ENCODE data around the gene SLC35G6.
A peak's percentile ranks its signal among the peaks of the same experiment; 100 is the strongest.
"Not testable (repeated sequence)": the region's sequence is repeated elsewhere in the genome, so short reads cannot be mapped to it uniquely, and the experiment has no call there.

The SLC35G6 gene

GRCh38 chr17:7481275-7481674 lies at the start of gene SLC35G6:
SLC35G6 (plus strand) TSS chr17:7481446; CDS start chr17:7481517, 71 bp downstream.
- H3K9ac ChIP-seq (ENCODE audit: low read length) = peak within 1 kb of the TSS; percentile 87
- H3K4me1 ChIP-seq (ENCODE audit: control insufficient read depth, insufficient read depth, low read length) = peaks cover 44% of the 10 kb centered on the region
- H3K9me3 ChIP-seq (ENCODE audit: control insufficient read depth, low read length); H3K36me3 ChIP-seq (ENCODE audit: control insufficient read depth, insufficient read depth, low read length); H3K27me3 ChIP-seq (ENCODE audit: control insufficient read depth, insufficient read depth, low read length): not testable (repeated sequence)
- peak within 1 kb of the TSS; percentile 92 for H3K4me3 ChIP-seq (ENCODE audit: low read length)

- H3K9ac ChIP-seq (ENCODE audit: low read length) = no peak overlapping the region
- H3K27me3 ChIP-seq (ENCODE audit: control insufficient read depth, insufficient read depth, low read length) = peaks cover 15% of the 10 kb centered on the region
- peaks cover 17% of the 10 kb centered on the region for H3K4me1 ChIP-seq (ENCODE audit: control insufficient read depth, insufficient read depth, low read length)
- no peak overlapping the region for H3K4me3 ChIP-seq (ENCODE audit: low read length)
- no peaks in the 10 kb centered on the region for H3K9me3 ChIP-seq (ENCODE audit: control insufficient read depth, low read length)
- no peaks in the 10 kb centered on the region for H3K36me3 ChIP-seq (ENCODE audit: control insufficient read depth, insufficient read depth, low read length)
Observed at GRCh38 chr17:7432296-7432695, 49.0 kb upstream of the SLC35G6 start.

GRCh38 chr17:7435676-7436555 lies 45.3 kb upstream of the SLC35G6 start:
- Histone ChIP-seq H3K36me3 (ENCODE audit: control insufficient read depth, insufficient read depth, low read length) (no peaks in the 10 kb centered on the region), H3K27me3 (ENCODE audit: control insufficient read depth, insufficient read depth, low read length) (peaks cover 46% of the 10 kb centered on the region), H3K9ac (ENCODE audit: low read length) (peak overlapping the region; percentile 85), H3K4me1 (ENCODE audit: control insufficient read depth, insufficient read depth, low read length) (peaks cover 40% of the 10 kb centered on the region), H3K4me3 (ENCODE audit: low read length) (peak overlapping the region; percentile 72), H3K9me3 (ENCODE audit: control insufficient read depth, low read length) (no peaks in the 10 kb centered on the region)

- Histone ChIP-seq H3K9ac (ENCODE audit: low read length) (peak overlapping the region; percentile 85), H3K36me3 (ENCODE audit: control insufficient read depth, insufficient read depth, low read length) (no peaks in the 10 kb centered on the region), H3K27me3 (ENCODE audit: control insufficient read depth, insufficient read depth, low read length) (peaks cover 55% of the 10 kb centered on the region), H3K9me3 (ENCODE audit: control insufficient read depth, low read length) (no peaks in the 10 kb centered on the region), H3K4me3 (ENCODE audit: low read length) (peak overlapping the region; percentile 72), H3K4me1 (ENCODE audit: control insufficient read depth, insufficient read depth, low read length) (peaks cover 42% of the 10 kb centered on the region)
Observed at GRCh38 chr17:7436556-7437368, 44.5 kb upstream of the SLC35G6 start.

GRCh38 chr17:7437369-7437863 lies 43.8 kb upstream of the SLC35G6 start:
- no peaks in the 10 kb centered on the region for H3K9me3 ChIP-seq (ENCODE audit: control insufficient read depth, low read length)
- no peak overlapping the region for H3K4me3 ChIP-seq (ENCODE audit: low read length)

GRCh38 chr17:7437950-7438614 lies 43.2 kb upstream of the SLC35G6 start:
- H3K36me3 ChIP-seq (ENCODE audit: control insufficient read depth, insufficient read depth, low read length) = no peaks in the 10 kb centered on the region
- peaks cover 65% of the 10 kb centered on the region for H3K27me3 ChIP-seq (ENCODE audit: control insufficient read depth, insufficient read depth, low read length)
- peak overlapping the region; percentile 17 for H3K9ac ChIP-seq (ENCODE audit: low read length)
- H3K4me3 ChIP-seq (ENCODE audit: low read length) = no peak overlapping the region
- peaks cover 42% of the 10 kb centered on the region for H3K4me1 ChIP-seq (ENCODE audit: control insufficient read depth, insufficient read depth, low read length)
- H3K9me3 ChIP-seq (ENCODE audit: control insufficient read depth, low read length) = no peaks in the 10 kb centered on the region

More at GRCh38 chr17:7437369-7437863, 43.8 kb upstream of the SLC35G6 start:
- Histone ChIP-seq H3K27me3 (ENCODE audit: control insufficient read depth, insufficient read depth, low read length) (peaks cover 59% of the 10 kb centered on the region), H3K4me1 (ENCODE audit: control insufficient read depth, insufficient read depth, low read length) (peaks cover 42% of the 10 kb centered on the region), H3K36me3 (ENCODE audit: control insufficient read depth, insufficient read depth, low read length) (no peaks in the 10 kb centered on the region), H3K9ac (ENCODE audit: low read length) (peak overlapping the region; percentile 85)

- no peaks in the 10 kb centered on the region for H3K9me3 ChIP-seq (ENCODE audit: control insufficient read depth, low read length)
- H3K9ac ChIP-seq (ENCODE audit: low read length) = no peak overlapping the region
- H3K4me3 ChIP-seq (ENCODE audit: low read length) = no peak overlapping the region
- no peaks in the 10 kb centered on the region for H3K36me3 ChIP-seq (ENCODE audit: control insufficient read depth, insufficient read depth, low read length)
- H3K4me1 ChIP-seq (ENCODE audit: control insufficient read depth, insufficient read depth, low read length) = peaks cover 42% of the 10 kb centered on the region
- peaks cover 66% of the 10 kb centered on the region for H3K27me3 ChIP-seq (ENCODE audit: control insufficient read depth, insufficient read depth, low read length)
Observed at GRCh38 chr17:7438656-7439460, 42.4 kb upstream of the SLC35G6 start.

GRCh38 chr17:7439462-7440112 lies 41.7 kb upstream of the SLC35G6 start, which contains the start of gene FGF11:
FGF11 (plus strand) TSS chr17:7439512; CDS start chr17:7439621, 109 bp downstream.
- Histone ChIP-seq H3K36me3 (ENCODE audit: control insufficient read depth, insufficient read depth, low read length) (no peaks in the 10 kb centered on the region), H3K4me3 (ENCODE audit: low read length) (peak within 1 kb of the TSS; percentile 21), H3K9me3 (ENCODE audit: control insufficient read depth, low read length) (no peaks in the 10 kb centered on the region), H3K9ac (ENCODE audit: low read length) (no peak within 1 kb of the TSS), H3K4me1 (ENCODE audit: control insufficient read depth, insufficient read depth, low read length) (peaks cover 42% of the 10 kb centered on the region), H3K27me3 (ENCODE audit: control insufficient read depth, insufficient read depth, low read length) (peaks cover 66% of the 10 kb centered on the region)

- Histone ChIP-seq H3K27me3 (ENCODE audit: control insufficient read depth, insufficient read depth, low read length) (peaks cover 69% of the 10 kb centered on the region), H3K36me3 (ENCODE audit: control insufficient read depth, insufficient read depth, low read length) (no peaks in the 10 kb centered on the region), H3K9me3 (ENCODE audit: control insufficient read depth, low read length) (no peaks in the 10 kb centered on the region), H3K4me3 (ENCODE audit: low read length) (no peak overlapping the region), H3K9ac (ENCODE audit: low read length) (no peak overlapping the region), H3K4me1 (ENCODE audit: control insufficient read depth, insufficient read depth, low read length) (peaks cover 42% of the 10 kb centered on the region)
Observed at GRCh38 chr17:7440113-7440833, 41.0 kb upstream of the SLC35G6 start.

- Histone ChIP-seq H3K4me1 (ENCODE audit: control insufficient read depth, insufficient read depth, low read length) (peaks cover 43% of the 10 kb centered on the region), H3K4me3 (ENCODE audit: low read length) (no peak overlapping the region), H3K9me3 (ENCODE audit: control insufficient read depth, low read length) (no peaks in the 10 kb centered on the region), H3K36me3 (ENCODE audit: control insufficient read depth, insufficient read depth, low read length) (no peaks in the 10 kb centered on the region), H3K27me3 (ENCODE audit: control insufficient read depth, insufficient read depth, low read length) (peaks cover 68% of the 10 kb centered on the region), H3K9ac (ENCODE audit: low read length) (no peak overlapping the region)
Observed at GRCh38 chr17:7440834-7441195, 40.4 kb upstream of the SLC35G6 start.

Data from mucosa of stomach (tissue), 1 donor.